Anterior cingulate cortex (tissue), 58 donors: ENCODE results near the gene FBXL16.

Source experiments
- DNase-seq, 58 donors: peaks; one replicate each; lab custom pipeline; 2025; lab: John Stamatoyannopoulos, UW

The FBXL16 gene

DNA sequence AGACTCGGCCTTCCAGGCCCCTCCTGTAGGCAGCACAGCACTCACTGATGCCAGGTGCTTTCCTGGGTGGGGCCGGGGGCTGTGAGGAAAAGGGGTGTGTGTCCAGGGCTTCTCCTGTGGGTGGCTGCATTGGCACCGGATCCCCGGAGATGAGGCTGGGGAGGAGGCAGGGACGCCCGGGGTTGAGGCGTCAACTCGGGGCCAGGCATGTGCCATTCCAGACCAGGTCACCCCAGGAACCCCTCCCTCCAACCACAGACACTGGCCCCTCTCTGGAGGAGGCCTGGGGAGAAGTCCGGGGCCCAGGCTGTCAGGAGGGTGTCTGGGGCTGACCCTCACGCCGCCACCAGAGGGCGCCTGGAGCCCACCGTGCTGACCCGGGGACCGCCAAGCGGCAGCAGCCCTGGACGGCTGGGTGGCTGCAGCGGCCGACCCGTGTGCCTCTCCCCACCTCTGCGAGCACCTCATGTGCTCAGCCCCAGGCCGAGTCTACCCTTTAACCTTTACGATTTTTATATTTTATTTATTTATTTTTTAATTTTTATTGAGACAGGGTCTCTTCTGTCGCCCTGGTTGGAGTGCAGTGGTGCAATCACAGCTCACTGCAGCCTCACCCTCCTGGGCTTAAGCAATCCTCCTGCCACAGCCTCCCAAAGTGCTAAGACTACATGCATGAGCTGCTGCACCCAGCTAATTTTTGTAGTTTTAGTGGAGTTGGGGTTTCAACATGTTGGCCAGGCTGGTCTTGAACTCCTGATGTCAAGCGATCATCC lies 6.1 kb upstream of the FBXL16 start:
- DNase-seq = peak in 51 of 58 donors; percentile 18 to 80 (median 59)

DNA sequence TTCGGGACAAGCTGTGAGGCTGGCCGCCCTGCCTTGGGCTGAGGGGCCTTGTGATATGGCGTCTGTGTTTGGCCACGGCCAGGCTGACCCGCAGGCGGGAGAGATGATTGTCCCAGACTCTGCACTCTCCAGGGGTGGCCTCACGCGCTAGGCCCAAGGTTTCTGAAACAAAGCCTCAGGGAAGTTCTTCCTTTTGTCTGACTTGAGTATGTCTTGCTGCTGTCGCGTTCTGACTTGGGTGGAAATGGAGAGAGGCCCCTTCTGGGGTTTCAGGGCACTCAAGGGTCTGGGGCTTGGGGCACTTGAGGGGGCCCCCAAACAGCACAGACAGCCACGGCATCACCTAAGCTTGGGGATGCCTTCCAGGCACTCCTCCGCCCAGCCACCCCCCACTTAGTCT lies 5.5 kb upstream of the FBXL16 start:
- DNase-seq = no peak

DNA sequence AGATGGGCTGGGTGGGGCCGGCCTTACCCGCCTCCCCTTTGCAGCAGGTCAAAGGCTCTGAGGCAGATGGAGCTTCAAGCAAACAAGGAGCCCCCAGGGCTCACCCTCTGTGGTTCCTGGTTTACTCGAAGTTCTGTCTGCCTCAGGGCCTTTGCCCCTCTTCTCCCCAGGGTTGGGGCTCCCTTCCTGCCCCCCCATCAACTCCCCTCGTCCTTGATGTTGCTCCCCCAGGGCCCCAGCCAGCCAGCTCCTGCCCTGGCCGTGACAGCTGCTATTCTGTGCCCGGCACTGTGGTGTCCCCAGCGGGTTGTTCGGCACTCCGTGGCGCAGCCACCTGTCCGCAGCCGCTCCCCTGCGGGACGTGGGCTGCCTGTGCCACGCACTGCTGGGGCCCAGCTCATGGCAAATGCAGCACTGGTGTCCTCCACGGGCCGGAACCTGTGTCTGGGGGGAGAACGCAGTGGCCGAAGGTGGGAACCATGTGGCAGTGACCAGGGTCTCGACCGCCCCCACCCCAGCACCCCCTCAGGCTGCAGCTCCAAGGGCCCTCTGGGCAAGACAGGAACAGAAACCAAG lies 5.0 kb upstream of the FBXL16 start:
- no peak for DNase-seq

DNA sequence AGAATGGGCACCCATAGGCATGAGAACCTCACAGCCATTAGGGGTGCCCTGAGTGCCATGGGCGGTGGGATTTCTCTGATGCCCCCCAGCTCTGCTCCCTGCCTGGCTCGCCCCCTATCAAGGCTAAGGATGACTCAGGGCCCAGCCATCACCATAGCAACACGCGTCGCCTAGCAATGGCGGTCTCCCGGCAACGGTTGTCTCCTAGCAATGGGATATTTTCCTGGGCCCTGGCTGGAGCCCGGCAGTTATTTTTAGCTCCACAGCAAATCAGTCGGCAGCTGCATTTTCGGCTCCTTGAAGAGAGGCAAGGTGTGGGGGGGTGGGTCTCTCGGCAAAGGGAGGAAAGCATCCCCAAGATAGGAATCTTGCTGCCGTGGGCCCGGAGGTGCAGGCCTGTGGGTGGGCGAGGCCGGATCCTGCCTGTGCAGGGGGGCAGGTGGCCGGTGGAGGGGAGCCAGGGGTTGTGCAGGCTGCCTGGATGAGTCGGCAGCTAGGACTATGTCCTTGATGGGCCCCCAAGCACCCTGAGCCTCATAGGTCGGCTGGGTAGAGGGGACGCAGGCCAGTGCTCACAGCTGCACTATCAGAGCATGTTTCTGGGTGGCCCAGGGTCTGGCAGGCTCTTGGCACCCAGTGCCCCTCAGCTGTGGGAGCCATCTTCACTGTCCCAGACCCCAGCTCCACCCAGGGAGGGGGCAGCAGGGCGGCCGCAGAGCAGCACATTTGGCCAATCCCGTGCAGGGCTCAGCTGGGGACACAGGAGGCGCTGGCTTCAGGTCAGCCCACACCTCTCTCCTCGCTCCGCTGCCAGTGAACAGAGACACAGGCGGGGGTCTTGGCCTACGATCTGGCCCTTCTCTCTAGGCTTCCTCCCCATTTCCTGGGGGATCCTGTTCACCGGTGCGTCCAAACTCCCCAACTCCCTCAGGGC lies 4.2 kb upstream of the FBXL16 start:
- DNase-seq = peak in 57 of 58 donors; percentile 28 to 95 (median 83)

DNA sequence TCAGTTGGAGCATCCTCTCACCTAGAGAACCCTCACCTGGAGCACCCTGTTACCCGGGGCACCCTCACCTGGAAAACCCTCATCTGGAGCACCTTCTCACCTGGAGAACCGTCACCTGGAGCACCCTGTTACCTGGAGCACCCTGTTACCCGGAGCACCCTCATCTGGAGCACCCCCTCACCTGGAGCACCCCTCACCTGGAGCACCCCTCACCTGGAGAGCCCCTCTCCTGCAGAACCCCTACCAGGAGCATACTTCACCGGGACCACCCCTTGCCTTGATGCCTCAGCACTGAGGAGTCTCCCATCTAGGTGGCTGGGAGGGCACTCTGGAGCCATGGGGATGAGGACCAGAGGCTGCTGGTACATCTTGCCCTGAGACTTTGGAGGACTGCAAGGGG lies 3.4 kb upstream of the FBXL16 start:
- no peak for DNase-seq

DNA sequence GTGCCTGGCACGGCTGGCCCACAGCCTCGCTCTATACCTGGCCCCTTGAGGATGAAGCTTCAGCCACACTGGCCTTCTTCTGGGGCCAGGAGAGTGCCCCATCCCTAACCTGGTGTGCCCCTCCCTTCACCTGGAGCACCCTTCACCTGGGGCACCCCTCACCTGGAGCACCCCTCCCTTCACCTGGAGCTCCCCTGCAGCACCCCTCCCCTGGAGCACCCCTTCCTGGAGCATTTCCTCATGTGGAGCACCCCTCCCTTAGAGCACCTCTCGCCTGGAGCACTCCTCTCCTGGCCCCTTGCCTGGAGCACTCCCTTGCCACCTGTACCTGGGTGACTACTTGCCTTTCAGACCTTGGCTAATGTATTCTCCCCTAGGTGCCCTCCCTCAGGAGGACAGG lies 2.4 kb upstream of the FBXL16 start:
- DNase-seq = no peak

DNA sequence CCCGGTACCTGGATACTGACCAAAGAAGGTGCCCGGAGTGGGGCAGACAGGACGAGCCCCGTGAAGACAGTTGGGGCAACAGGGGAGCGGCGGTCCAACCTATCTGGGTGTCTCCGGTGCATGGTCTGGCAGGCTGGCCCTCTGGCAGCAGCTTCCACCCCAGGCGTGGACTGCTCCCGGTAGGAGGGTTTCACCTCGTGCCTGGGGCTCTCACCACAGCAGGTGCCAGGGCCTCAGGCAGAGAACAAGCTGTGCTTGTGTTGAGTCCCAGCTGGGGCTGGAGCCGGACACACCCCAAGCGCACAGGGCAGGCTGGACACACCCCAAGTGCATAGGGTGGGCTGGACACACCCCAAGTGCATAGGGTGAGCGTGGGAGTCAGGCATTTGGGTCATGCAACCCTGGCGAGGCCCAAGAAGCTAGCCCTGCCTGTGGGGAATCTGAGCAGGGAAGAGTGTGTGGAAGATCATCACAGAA lies 1.5 kb upstream of the FBXL16 start:
- DNase-seq = no peak

DNA sequence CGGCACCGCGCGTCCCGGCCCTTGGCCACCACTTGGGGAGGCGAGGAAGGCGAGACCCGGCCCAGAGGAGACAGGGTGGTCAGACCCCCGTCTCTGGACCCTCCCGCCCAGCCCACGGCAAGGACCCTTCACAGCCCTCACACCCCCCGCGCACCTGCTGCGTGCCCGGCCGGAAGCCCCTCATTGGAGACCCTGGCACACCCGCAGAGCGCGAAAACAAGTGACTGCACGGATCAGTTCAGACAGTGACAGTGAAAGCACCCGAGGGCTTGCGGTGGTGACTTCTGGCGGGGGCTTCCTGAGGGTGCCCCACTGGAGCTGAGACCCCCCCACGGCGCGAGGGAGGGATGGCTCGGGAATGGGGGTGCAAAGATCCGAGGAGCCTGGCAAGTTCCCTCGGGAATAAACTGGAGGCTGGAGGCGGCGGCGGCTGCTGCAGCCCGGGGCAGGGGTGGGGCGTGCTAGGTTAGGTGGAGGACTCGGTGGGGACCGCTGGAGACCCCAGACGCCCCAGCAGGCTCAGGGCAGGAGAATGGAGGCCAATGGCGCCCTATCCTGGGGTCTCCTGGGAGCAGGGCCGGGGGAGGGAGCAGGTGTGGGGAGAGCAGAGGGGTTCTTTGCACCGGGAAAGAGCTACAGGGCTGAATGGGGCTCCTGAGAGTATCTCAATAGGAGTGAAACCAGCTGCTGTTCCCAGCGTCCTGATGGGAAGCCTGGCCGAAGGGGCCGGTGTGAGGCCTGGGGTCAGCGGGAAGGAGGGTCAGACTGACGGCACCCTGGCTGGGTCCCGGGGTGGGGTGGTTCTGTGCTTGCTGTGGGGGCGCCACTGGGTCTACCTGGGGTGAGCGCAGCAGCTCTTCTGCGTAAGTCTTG lies 824 bp upstream of the FBXL16 start:
- no peak for DNase-seq

DNA sequence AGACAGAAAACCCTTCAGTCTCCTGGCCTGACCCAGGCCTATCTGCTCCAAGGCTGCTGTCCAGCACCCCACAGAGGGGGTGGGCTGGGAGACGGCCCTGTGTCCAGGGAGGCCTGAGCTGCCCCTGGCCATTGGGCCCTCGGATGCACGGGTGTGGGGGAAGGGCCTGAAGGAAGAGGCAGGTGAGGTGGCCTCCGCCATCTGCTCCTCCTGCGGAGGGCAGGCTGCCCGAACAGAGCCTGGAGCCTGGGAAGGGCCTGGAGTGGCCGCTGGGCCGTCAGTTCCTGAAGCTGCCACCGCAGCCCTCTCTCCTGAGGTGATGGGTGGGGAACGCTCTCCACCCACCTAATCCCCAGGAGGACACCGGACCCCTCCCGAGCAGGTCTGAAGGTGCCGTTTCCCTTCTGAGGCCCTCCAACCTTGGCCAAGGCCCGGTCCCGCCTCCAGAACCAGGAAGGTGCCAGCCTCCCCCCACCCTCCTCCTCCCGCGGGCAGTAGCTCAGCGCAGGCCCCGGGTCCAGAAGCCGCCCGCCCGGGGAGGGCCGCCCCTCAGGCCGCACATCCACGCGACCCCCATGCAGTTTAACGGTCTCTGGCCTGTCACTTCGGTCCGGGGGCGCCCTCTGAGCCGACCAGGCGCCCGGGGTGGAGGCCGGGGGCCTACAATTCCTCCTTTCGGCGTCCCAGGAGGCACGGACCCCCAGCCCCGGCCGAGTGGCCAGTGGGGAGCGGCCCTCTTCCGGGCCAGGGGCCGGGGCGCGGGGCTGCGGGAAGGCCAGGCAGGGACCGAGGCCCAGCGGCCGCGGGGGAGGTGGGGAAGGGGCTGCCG lies 835 bp downstream of the FBXL16 start:
- DNase-seq = no peak

DNA sequence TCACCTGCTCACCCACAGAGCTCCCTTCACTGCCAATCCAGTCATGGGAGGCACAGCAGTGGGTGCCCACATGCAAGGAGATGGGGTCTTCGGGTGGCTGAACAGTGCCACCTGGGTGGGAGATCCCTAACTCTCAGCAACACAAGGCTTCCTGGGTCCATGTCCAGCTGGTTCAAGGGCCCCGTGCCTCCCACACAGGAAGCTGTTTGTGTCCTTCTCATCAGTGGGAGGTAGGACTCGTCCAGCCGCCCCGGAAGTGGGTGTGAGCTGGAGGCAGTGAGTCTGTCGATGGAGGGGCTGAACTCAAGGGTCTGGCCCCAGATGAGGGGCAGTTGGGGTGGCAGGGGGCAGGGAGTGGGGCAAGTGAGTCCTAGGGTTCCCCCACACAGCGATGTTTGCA lies 1.6 kb downstream of the FBXL16 start:
- DNase-seq = no peak

DNA sequence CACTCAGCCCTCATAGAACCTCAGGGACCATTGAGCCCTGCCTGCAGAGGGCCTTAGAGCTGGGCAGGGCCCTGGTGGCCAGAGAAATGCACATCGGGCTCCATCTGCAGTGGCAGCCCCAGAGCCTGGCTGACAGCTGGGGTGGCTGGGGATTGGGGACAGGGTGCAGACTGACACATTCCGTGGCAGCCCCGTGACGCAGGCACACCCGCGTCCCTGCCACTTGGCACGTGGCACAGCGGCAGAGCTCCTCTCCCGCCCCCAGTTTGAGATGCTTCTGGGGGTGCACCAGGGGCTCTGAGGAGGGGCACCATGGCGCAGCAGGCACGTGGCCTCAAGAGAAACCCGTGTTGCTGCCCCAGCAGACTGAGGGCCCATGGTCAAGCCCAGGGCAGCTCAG lies 2.2 kb downstream of the FBXL16 start:
- peak in 10 of 58 donors; percentile 18 to 68 (median 36) for DNase-seq

DNA sequence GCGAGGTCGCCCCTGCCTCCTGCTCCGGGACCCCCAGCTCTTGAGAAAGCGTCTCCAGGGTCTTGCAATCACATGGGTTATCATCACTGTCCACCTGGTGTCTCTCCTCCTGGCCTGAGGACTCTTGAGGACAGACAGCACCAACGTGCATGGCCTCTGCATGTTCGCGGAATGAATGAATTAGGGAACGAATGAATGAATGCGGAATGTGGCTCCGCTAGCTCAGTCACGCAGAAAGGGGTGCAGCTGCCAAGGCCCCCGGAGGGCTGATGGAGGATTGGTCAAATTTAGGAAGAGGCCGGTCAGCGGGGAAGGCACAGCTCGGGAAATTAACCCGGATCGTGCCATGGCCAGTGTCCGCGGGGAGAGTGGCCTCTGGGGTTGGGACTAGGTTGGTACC lies 3.3 kb downstream of the FBXL16 start:
- DNase-seq = no peak

DNA sequence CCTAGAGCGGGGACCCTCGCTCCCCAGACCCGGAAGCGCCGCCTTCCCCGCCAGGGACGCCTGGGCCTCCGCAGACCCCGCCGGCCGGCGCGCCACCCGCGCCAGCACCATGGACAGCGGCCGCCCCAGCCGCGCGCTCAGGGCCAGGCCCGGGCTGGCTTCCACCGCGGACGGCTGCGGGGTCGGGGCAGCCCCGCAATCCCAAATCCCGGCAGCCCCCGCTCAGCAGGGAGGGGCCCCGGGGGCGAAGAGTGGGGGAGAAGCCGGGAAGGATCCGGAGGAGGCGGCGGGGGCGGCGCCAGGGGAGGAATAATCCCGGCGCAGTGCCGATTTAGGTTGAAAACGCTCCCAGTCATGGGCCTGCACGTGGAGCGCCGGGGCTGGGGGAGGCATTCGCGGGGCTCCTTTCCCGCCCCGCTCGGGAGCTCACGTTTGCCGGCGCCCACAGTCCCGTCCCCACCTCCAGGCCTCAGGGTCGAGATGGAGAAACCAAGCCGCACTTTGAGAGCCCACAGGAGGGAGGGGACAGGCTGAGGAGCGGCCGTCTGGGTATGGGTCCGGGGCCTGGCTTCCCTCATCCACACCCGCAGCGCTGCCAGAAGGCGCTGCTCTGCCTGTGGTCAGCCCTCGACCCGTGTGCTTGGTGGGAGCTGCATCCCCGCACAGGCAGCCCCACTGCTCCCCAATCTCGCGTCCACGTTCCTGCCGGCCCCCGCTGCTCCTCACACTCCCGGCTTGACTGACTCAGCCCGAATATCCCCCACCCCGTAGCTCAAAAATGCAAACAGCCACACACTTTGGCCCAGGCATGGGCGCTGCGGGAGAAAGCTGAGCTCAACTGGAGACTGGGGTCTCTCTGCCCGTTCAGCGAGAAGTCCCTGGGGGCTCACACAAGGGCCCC lies 4.7 kb downstream of the FBXL16 start:
- peak in 3 of 58 donors; percentile 23 to 29 (median 25) for DNase-seq

DNA sequence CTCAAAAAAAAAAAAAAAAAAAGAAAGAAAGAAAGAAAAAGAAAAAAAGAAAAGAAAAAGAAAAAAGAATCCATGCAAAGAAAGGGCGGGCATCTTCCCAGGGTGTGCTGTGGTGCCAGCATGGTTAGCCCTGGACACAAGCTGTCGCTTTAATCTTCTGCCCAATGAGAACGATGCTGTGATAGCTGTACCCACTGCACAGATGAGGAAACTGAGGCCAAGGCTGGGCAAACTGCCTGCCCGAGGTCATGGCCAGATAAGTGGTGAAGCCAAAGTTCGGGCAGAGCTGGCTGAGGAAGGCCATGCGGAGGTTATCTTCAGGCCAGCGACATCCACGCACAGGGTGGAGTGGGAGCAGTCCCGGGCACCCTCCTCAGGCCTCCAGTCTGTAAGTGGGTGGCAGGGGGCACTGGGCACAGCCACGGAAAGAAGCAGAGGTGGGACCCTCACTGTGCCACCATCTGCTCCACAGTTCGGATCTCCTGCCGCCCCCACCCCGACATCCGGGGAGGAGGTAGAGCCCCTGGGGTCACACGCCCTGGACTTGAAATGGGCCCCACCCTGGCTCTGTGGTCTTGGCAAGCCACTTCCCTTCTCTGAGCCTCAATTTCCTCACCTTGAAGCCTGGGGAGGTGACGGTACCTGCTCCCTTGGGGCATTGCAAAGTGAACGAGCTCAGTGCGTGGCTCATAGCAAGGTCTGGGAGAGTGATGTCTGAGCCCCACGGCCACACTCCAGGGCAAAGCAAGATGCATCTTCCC lies 6.5 kb downstream of the FBXL16 start:
- DNase-seq = no peak

DNA sequence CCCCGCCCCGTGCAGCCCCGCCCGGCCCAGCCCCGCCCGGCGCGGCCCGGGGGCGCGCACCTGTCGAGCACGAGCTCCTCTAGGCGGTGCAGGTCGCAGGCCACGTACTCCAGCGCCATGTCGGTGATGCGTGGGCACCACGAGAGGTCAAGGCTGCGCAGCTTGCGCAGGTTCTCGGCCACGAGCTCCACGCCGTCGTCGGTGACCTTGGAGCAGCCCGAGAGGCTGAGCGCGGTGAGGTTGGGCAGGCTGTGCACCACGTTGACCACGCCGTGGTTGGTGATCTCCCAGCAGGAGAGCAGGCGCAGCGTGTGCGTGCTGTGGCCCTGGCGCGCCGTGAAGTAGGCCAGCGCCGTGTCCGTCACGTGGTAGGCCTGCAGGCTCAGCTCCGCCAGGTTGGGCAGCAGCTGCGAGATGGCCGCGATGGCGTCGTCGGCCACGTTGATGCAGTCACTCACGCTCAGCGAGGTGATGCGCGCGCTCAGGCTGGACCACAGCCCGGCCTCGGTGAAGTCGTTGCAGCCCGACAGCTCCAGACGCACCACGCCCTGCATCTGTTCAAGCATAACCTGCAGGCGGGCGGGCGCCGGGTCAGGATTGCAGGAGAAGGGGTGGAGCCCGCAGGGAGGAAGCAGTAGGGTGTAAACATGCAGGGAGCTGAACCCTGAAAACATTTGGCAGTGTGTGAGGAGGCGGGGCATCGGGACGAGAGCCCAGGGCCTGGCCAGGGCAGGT lies 10.1 kb downstream of the FBXL16 start:
- DNase-seq = peak in 23 of 58 donors; percentile 11 to 73 (median 44)

DNA sequence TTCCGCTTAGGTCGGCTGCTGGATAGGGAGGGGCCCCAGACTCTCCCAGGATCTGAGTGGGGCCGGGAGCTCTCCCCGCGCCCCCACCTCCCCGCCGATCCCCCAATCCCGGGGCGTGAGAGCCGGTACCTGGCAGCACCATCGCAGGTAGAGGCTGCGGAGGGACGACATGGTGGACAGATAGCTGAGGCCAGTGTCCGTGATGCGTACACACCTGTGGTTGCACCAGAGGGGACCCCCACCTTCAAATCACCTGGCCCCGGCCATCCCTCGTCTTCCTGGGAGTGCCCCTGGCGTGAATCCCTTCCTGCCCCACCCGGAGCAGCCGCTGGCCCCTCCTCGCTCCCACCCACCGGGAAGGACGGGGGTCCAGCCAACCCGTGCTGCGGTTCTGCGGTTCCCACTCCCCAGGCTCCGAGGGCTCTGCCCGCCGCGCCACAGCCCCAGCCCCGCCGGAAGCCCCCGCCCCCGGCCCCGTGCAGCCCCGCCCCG lies 10.7 kb downstream of the FBXL16 start:
- no peak for DNase-seq
